Subcutaneous adipose tissue (tissue), 4 donors: Measurements from ENCODE around the gene ATL1. TPM values are rescaled to one million over a fixed set of nuclear protein-coding genes. Genes with fewer than 3 reads are reported as not detected.

Experiments used
- CTCF ChIP-seq: fragments of 450-650 bp; IDR thresholded peaks from one replicate; pipeline ENCODE4 v1.5.1; 2016; ENCODE audit warnings: low read depth, mild to moderate bottlenecking, control low read depth, antibody characterized with exemption, moderate library complexity
- total RNA-seq, 4 donors: library from RNA; depleted of rRNA; stranded (reverse); fragments of >200 nt; gene quantifications; one replicate each; pipeline ENCODE4 v1.1.0, GENCODE V29; 2016

ATL1 gene
- total RNA-seq, 4 donors from 2014 or later, result 2.4 to 5.4 (median 4.9) TPM

- TF ChIP-seq CTCF, result no peak
Observed at GRCh38 chr14:50612806-50613205, 52.9 kb downstream of the ATL1 start.

- TF ChIP-seq CTCF, result no peak
Observed at GRCh38 chr14:50615056-50615455, 55.1 kb downstream of the ATL1 start.

GRCh38 chr14:50615552-50615951 is 55.6 kb downstream of the ATL1 start:
- no peak for TF ChIP-seq CTCF

- TF ChIP-seq CTCF, result no peak
Observed at GRCh38 chr14:50616275-50616674, 56.3 kb downstream of the ATL1 start.

GRCh38 chr14:50619569-50620141 is 59.7 kb downstream of the ATL1 start:
- no peak for TF ChIP-seq CTCF

GRCh38 chr14:50620341-50620740 is 60.4 kb downstream of the ATL1 start:
- TF ChIP-seq CTCF, result no peak

- no peak for TF ChIP-seq CTCF
Observed at GRCh38 chr14:50622978-50623377, 63.0 kb downstream of the ATL1 start.

GRCh38 chr14:50624447-50624846 is 64.5 kb downstream of the ATL1 start:
- no peak for TF ChIP-seq CTCF
